GM18507 (cell line): ENCODE data around the gene NSDHL.
A peak's percentile ranks its signal among the peaks of the same experiment; 100 is the strongest.

ENCODE experiments used
- DNase-seq: peaks from one replicate; pipeline ENCODE4 v3.0.0; 2011; ENCODE audit warnings: low read depth; ENCODE audit not compliant: insufficient read length; ENCODE audit errors: extremely low spot score
- FAIRE-seq: peaks from 2 replicates; lab custom pipeline; 2011; peaks lifted over from hg19 to GRCh38; lab: Jason Lieb, UNC

NSDHL gene

GRCh38 chrX:152886716-152887115 is 55.9 kb downstream of the NSDHL start:
- FAIRE-seq (no peak), DNase-seq (no peak)

GRCh38 chrX:152892499-152892898 is 61.6 kb downstream of the NSDHL start:
- DNase-seq (no peak), FAIRE-seq (no peak)

GRCh38 chrX:152892999-152893891 is 62.4 kb downstream of the NSDHL start:
- FAIRE-seq (no peak), DNase-seq (no peak)

- DNase-seq (no peak), FAIRE-seq (no peak)
Measured at GRCh38 chrX:152893980-152894610, 63.2 kb downstream of the NSDHL start.

- FAIRE-seq (no peak), DNase-seq (no peak)
Measured at GRCh38 chrX:152895121-152895520, 64.3 kb downstream of the NSDHL start.

- FAIRE-seq (no peak), DNase-seq (no peak)
Measured at GRCh38 chrX:152895724-152896420, 65.0 kb downstream of the NSDHL start.

- FAIRE-seq (no peak), DNase-seq (no peak)
Measured at GRCh38 chrX:152896450-152896849, 65.6 kb downstream of the NSDHL start.

- DNase-seq: no peak
- FAIRE-seq: no peak
Measured at GRCh38 chrX:152897222-152898131, 66.6 kb downstream of the NSDHL start, which contains the start of gene ZNF185. Gene ZNF185, plus strand, starts transcription at chrX:152898067. Its CDS starts 16,423 bp downstream, at chrX:152914490.

GRCh38 chrX:152898442-152898841 is 67.6 kb downstream of the NSDHL start:
- no peak for FAIRE-seq
- DNase-seq: no peak

GRCh38 chrX:152899111-152899873 is 68.4 kb downstream of the NSDHL start:
- FAIRE-seq (no peak), DNase-seq (no peak)

GRCh38 chrX:152899874-152900719 is 69.2 kb downstream of the NSDHL start:
- DNase-seq: no peak
- no peak for FAIRE-seq

GRCh38 chrX:152900937-152901445 is 70.1 kb downstream of the NSDHL start:
- DNase-seq (no peak), FAIRE-seq (no peak)

- DNase-seq: no peak
- no peak for FAIRE-seq
Measured at GRCh38 chrX:152901816-152902501, 71.1 kb downstream of the NSDHL start.

GRCh38 chrX:152902502-152902820 is 71.6 kb downstream of the NSDHL start:
- DNase-seq: no peak
- FAIRE-seq: no peak

- no peak for DNase-seq
- FAIRE-seq: no peak
Measured at GRCh38 chrX:152903589-152903988, 72.7 kb downstream of the NSDHL start.

- FAIRE-seq: peak; percentile 89
- DNase-seq: peak; percentile 7
Measured at GRCh38 chrX:152904151-152905080, 73.6 kb downstream of the NSDHL start.
